Suppressor macrophage (primary cell): Measurements from ENCODE around the gene KCNJ1.
A peak's percentile ranks its signal among the peaks of the same experiment; 100 is the strongest.

Experiments used
- DNase-seq, 4 experiments: peaks; one replicate each; pipeline ENCODE4 v3.0.0-alpha.2; 2020 to 2022

The KCNJ1 gene

GRCh38 chr11:128901653-128902514, 34.8 kb upstream of the KCNJ1 start:
- no peak for DNase-seq

DNA sequence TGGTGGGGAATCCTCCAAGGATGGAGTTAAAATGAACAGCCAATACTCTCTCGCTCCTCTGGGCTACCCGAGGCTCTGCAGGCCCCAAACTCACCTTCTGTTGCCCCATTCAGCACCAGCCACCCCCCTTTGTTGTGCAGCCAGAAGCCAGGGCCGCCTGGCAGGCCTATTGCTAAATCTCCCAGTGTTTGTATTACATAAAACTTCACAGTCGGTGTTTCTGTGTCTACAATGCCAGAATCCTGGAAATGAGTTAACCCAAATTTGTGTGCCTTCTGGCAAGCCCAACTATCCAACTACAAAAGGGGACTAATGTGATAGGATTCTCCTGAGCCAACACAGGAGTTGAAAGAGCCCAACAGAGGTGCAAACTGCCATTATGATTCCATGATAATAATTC, 33.4 kb upstream of the KCNJ1 start:
- no peak for DNase-seq

DNA sequence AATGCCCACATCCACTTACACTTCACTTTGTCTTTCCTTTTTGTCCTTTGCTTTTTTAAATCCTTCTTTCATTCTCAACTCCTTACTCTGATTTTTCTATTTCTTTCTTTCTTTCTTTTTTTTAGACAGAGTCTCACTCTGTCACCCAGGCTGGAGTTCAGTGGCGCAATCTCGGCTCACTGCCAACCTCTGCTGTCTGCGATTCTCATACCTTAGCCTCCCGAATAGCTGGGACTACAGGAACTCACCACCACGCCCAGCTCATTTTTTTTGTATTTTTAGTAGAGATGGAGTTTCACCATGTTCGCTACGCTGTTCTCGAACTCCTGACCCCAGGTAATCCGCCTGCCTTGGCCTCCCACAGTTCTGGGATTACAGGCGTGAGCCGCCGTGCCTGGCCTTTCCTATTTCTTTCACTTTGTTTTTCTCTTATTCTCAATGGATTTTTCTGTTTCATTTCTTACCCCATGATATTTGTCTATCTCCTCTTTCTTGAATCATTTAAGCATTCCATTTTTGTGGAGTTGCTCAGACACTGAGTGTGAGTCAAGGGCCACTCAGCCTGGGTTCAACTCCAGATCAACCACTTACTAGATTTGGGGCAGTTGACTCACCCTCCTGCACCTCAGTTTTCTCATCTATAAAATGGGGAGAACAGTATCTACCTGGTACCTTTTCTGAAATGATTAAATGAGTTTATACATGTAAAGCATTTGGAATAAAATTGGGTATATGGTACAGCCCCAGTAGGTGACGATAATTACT, 31.7 kb upstream of the KCNJ1 start:
- no peak for DNase-seq

DNA sequence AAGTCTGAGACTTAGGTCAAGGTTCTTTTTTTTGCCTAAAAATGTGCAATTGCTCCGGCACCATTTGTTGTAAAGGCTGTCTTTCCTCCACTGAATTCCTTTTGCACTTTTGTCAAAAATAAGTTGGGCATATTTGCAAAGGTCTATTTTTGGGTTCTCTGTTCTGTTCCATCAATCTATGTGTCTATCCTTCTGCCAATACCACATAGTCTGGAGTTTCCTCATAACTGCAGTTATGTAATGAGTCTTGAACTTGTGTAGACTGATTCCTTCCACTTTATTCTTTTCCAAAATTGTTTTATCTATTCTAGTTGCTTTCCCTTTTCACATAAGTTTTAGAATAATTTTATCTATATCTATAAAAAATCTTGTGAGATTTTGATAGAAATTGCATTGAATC, 30.7 kb upstream of the KCNJ1 start:
- DNase-seq, result no peak

DNA sequence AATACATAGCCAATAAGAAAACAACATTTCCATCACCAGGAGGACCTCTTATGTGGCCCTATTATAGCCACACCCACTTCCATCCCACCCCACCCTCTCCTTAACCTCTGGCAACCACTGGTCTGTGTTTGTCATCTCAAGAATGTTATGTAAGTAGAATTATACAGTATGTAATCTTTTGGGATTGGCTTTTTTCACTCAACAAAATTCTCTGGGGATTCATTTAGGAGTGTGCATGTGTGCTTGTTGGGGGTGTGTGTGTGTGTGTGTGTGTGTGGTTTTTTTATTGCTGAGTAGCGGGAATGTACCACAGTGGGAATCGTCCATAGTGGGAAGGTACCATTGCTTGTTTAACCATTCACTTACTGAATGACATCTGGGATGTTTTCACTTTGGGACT, 29.3 kb upstream of the KCNJ1 start:
- no peak for DNase-seq

GRCh38 chr11:128895526-128895925, 28.4 kb upstream of the KCNJ1 start:
- DNase-seq, result no peak

GRCh38 chr11:128894685-128895084, 27.6 kb upstream of the KCNJ1 start:
- DNase-seq, result no peak

DNA sequence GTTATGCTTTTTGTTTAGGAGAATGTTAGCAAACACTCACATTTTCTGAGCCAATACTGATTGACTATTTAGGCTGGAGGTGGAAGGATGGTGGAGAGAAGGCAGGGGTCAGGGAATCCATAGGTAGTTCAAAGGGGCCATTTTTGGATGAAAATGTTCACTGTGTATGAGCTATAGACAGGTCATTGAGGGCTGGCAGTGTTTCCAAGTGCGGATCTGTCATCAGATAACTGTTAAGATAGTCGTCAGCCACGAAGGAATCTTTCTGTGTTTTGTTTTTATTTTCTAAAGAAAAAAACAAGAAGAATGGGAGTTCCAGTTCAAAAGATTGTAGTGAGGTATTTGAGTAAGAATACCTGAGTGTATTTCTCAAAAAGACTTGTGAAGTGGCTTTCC, 27.2 kb upstream of the KCNJ1 start:
- no peak for DNase-seq

- no peak for DNase-seq
These were observed 26.6 kb upstream of the KCNJ1 start for GRCh38 chr11:128893578-128894285.

GRCh38 chr11:128892866-128893565, 25.9 kb upstream of the KCNJ1 start:
- DNase-seq, result no peak

GRCh38 chr11:128891913-128892398, 24.9 kb upstream of the KCNJ1 start:
- peak in 3 of 4 experiments; percentile 46 to 50 (median 48) for DNase-seq

DNA sequence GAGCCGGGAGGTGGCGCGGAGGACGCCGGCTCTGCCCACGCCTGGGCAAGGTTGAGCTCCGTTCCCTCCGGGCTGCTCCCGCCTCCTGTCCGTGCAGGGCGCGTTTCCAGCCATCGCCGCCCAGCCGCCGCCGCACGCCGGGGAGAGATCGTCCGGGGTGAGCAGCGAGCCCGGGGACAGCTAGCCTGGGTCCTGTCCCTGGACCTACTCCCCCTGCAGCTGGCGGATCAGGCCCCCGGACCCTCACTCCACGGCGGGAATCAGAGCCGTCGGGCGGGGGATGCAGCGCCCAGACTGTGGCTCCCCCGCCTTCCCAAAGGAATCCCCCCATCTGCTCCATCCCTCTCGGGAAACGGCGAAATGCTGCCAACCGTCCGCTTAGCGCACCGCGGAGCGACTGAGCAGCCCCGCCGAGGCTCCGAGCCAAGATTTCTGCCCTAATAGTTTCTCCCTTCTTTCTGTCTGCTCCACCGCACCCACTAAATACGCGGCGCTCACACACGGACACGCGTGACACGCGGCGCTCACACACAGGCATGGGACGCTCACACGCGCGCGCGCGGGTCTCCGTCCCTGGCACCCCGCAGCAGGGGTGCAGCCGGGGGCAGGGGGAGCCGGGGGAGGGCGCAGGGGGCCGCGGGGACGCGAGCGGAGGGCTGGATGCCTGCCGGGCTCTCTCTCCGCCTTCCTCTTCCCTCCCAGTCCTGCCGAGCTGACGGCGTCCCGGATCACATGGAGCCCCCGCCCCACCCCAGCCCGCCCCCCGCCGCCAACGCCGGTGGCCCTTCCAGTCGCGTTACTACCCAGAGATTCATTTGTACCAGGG, 23.7 kb upstream of the KCNJ1 start, which contains the start of gene KCNJ5:
Gene KCNJ5, plus strand, starts transcription at position 814 of the 826 bp plus-strand sequence. CDS start 19,918 bp downstream, outside the sequence.
- peak in 3 of 4 experiments; percentile 58 to 77 (median 77) for DNase-seq

- DNase-seq, result no peak
These were observed 23.1 kb upstream of the KCNJ1 start for GRCh38 chr11:128890216-128890542.

DNA sequence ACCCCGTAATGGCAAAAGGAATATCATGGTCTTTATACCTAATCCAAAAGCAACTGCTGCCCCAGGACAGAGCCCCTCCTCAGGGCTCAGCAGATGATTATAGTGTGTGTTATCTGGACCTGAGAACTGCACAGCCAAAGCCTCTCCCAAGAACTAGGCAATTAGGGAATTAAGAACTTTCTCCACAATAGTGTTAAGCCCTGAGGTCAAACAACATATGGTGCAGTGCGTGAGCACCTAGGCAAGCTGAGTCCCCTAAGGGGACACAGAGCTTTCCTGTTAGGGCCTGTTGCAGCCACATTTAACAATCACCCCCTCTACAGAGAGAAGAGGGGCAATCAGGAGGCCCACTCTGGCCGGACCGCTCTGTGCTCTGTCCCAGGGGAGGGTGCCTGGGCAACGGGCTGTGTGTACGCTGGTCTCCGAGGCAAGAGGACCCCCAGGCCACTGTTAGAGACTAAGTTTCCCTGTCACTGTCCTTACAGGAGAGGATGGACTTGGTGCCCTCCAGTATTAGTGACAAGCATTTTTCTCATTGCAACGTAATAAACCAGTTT, 22.6 kb upstream of the KCNJ1 start:
- DNase-seq, result no peak

DNA sequence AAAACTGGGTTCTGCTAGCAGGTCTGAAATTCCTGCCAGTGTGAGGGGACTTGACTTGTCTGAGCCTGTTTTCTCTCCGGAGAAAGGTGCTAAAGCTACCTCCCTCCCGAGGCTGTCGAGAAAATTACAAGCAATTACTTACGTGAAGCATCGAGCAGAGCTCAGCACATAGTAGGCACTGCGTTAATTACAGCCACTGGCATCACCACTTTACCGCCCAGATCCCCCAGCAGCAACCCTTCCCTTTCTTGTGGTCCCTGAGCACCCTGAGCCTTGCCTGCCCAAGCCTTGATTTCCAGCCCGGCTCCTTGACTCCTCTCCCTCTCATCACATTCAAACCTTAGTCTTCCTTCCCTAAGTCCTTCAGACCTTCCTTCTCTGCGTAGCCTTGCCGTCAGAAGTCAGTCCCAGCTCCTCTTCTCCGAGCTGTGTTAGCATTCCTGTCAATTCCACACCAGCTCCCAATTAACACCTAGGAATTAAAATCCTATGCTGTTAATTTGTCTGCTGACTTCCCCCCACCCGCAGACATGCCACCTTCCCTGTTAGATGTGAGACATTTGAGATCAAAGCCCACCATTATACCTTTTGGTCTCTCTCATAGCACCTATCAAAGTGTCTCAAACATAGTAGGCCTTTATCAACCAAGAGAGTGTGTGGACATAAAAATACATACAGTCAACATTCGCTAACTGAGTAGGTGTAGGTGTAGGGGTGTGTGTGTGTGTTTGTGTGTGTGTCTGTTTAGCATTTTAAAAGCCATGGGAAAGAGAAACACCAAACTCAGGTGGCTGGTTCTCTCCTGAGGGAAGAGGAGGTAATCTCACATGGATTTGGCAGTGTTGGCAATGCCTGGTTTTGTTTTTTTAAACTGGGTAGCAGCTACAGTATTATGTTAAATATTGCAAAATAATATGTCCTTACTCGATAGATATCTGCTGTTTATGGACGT, 21.2 kb upstream of the KCNJ1 start:
- DNase-seq, result no peak

DNA sequence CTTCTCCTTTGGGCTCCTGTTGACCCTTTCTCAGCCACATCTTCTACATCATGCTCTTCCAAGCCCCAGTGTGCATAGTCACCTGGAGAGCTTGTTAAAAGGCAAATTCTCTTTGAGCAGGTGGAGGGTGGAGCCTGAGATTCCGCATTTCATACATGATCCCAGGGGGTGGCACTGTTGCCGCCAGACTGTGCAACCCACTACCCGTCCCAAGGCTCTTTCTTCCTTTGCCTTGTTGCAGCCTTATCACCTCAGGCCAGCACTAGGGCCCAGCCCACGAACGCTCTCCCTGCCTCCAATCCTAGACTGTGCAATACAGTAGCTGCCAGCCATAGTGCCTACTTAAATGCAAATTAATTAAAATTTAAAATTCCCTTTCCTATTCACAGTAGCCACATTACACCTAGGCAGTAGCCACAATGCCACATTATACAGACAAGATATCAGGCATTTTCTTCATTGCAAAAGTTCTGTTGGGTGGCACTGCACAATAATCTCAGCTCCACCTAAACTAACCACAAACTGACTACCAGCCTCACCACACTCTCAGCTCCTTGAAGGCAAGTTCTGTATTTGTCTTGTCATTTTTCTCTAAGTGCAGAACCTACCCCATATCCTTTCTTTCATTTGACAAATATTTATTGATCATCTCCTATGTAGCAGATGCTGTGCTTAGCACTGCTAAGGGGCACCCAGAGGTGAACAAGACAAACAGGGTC, 19.5 kb upstream of the KCNJ1 start:
- DNase-seq, result peak in 1 of 4 experiments; percentile 51

DNA sequence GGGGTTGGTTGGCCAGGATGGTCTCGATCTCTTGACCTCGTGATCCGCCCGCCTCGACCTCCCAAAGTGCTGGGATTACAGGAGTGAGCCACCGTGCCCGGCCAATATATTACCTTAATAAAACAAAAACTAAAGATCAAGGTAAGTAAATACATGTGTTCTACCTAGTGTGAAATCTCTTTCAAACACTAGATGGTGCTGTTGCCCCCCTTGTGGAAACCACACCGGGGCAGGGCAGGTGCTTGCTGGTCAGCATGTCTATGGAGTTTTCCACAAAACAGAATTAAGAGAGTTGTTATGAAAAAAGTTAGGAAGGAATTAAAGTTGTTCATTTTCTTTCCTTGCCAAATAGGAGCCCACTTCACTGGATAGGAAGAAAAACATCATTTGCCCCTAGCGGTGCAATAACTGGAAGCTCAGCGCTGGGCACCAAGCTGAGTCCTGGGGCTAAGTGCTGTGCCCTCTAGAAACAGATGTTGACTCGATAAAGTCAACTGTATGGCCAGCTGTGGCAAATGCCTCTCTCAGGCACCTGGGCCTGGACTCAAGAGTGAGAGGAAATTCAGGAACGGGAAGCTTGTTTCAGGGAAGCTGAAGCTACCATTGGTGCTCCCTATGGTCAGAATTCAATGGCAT, 17.7 kb upstream of the KCNJ1 start:
- peak; percentile 59 to 78 (median 66) for DNase-seq

DNA sequence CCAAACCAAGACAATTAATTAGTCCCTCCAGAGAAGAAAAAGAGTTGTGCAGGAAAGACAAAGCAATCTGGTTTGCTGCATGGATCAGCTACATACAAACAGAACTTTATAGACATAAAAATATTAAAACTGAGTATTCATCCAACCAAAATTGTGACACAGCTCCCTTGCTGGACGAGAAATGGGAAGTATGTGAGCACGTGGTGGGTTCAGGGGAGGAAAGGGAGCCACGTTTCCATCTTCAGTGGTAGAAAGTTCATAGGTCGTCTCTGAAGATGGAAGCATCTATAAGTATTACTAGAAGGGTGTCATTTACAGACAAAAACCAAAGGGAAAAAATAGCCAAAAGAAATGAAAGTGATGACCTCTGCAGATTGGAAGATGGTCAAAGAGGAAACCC, 17.0 kb upstream of the KCNJ1 start:
- peak in 3 of 4 experiments; percentile 52 to 53 (median 52) for DNase-seq

DNA sequence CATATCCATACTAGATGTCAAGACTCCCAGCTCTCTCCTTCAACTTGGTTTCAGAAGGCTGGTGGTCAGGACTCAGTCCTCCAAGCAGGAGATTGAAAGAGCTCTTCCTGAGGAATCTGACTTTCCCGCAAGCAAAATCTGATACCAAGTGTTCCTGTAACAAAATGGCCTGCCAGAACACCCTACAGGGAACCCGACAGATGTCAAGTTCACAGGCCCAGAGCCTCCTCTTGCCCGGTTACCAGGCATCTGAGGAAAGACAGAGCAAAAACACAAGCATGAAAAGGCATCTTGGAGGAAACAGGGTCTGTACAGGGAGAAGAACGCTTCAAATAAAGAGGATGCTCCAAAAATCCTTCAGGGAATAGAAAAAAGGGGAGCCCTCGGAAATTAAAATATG, 15.4 kb upstream of the KCNJ1 start:
- DNase-seq, result no peak
